Gastrocnemius medialis (tissue), 4 donors: ENCODE results near the gene IL34.

Experiments used
- CTCF ChIP-seq, 5 experiments: fragments of 450-650 bp in 3 of 5; fragments of 200-600 bp in 2 of 5; sonication (generic) in 2 of 5; IDR thresholded peaks in 4 of 5; conservative IDR thresholded peaks in 1 of 5; 1 replicate in 4 of 5; 2 replicates in 1 of 5; pipeline ENCODE4 v1.5.1; 2016 to 2019; ENCODE audit warnings: antibody characterized with exemption in 5 of 5, mild to moderate bottlenecking in 3 of 5, moderate library complexity in 3 of 5
- POLR2A ChIP-seq, 2 donors: fragments of 450-650 bp; IDR thresholded peaks; one replicate each; pipeline ENCODE4 v1.6.1; 2017; ENCODE audit warnings: antibody characterized with exemption in 2 of 2, mild to moderate bottlenecking in 2 of 2, moderate library complexity in 2 of 2

GRCh38 chr16:70661918-70662641, 15.7 kb downstream of the IL34 start:
- TF ChIP-seq POLR2A (IDR thresholded peaks at IDR 0.05) (no peak), CTCF (IDR thresholded peaks at IDR 0.05 in 4 of 5, conservative IDR thresholded peaks at IDR 0.05 in 1 of 5) (no peak)
